H1 (cell line): ENCODE data around the gene NUBP1. TPM values are rescaled to one million over a fixed set of nuclear protein-coding genes. Genes with fewer than 3 reads are reported as not detected.

ENCODE experiments used
- CHD7 ChIP-seq: fragments of 300-600 bp; sonication (generic); IDR thresholded peaks from 2 replicates; pipeline ENCODE4 v1.7.1; 2012; ENCODE audit warnings: low read length, moderate library complexity, mild to moderate bottlenecking, inconsistent platforms; ENCODE audit not compliant: insufficient replicate concordance
- CREB1 ChIP-seq: IDR thresholded peaks from 2 replicates; pipeline ENCODE4 v1.6.1; 2012; ENCODE audit warnings: inconsistent platforms
- FOSL1 ChIP-seq: IDR thresholded peaks from 2 replicates; pipeline ENCODE4 v1.6.1; 2011; ENCODE audit warnings: mild to moderate bottlenecking, low read depth, low read length, moderate library complexity; ENCODE audit not compliant: insufficient read depth
- GABPA ChIP-seq: IDR thresholded peaks from 2 replicates; pipeline ENCODE4 v1.6.1; 2011; ENCODE audit warnings: mild to moderate bottlenecking, low read length, moderate library complexity, borderline replicate concordance; ENCODE audit not compliant: insufficient read depth
- MAFK ChIP-seq: IDR thresholded peaks from 2 replicates; pipeline ENCODE4 v1.6.1; 2012; ENCODE audit warnings: low read depth, mild to moderate bottlenecking, improper control_type of control experiment, low read length
- RNF2 ChIP-seq: fragments of 200-900, 300-1000 bp; sonication (generic); IDR thresholded peaks from 2 replicates; pipeline ENCODE4 v1.7.1; 2016; ENCODE audit warnings: borderline replicate concordance, low read depth, mild to moderate bottlenecking, antibody characterized with exemption, low read length; ENCODE audit not compliant: poor library complexity, severe bottlenecking; ENCODE audit errors: missing control alignments
- SIRT6 ChIP-seq: IDR thresholded peaks from one replicate; pipeline ENCODE4 v1.7.1; 2012; ENCODE audit warnings: low read length, inconsistent platforms
- SP2 ChIP-seq: IDR thresholded peaks from 2 replicates; pipeline ENCODE4 v1.6.1; 2012; ENCODE audit warnings: mild to moderate bottlenecking, low read length, inconsistent platforms
- polyA plus RNA-seq, 7 experiments: library from polyadenylated mRNA; depleted of rRNA in 3 of 7; stranded (reverse) in 5 of 7; unstranded in 2 of 7; fragments of >200 nt in 5 of 7; fragments of 200-250 nt in 2 of 7; gene quantifications; 1 replicate in 5 of 7; 2 replicates in 1 of 7; 4 replicates in 1 of 7; pipeline versions ENCODE4 v1.2.1 to v1.2.3, GENCODE V29; 2011 to 2013; ENCODE audit warnings: missing spikeins in 2 of 7, mixed read lengths in 2 of 7
- total RNA-seq: library from RNA; stranded (reverse); fragmentation: NEBNext Ultra II Directional; extraction: Animal tissue kit (Norgen Biotek cat#: 25700); gene quantifications from 2 replicates; pipeline ENCODE4 v1.2.1, GENCODE V29; 2021
- TF ChIP-seq, protein P1 (sequence below): IDR thresholded peaks from 2 replicates; pipeline ENCODE4 v1.6.1; 2012; ENCODE audit warnings: inconsistent platforms

The NUBP1 gene
- total and polyA plus RNA-seq, 2 of the 8 experiments (the other 6 are each of a cell fraction or from before 2014, with no cell fraction given), result 28.2 to 32.2 TPM

GRCh38 chr16:10760858-10761257 is 17.2 kb downstream of the NUBP1 start (continued):
- TF ChIP-seq CHD7 (no peak), CREB1 (no peak), GABPA (no peak), SIRT6 (no peak), SP2 (no peak), RNF2 (no peak), MAFK (no peak), FOSL1 (no peak)
- TF ChIP-seq, protein P1, sequence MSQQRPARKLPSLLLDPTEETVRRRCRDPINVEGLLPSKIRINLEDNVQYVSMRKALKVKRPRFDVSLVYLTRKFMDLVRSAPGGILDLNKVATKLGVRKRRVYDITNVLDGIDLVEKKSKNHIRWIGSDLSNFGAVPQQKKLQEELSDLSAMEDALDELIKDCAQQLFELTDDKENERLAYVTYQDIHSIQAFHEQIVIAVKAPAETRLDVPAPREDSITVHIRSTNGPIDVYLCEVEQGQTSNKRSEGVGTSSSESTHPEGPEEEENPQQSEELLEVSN, result no peak
